ENCODE measurements around the gene RASSF1.

Gene RASSF1

DNA sequence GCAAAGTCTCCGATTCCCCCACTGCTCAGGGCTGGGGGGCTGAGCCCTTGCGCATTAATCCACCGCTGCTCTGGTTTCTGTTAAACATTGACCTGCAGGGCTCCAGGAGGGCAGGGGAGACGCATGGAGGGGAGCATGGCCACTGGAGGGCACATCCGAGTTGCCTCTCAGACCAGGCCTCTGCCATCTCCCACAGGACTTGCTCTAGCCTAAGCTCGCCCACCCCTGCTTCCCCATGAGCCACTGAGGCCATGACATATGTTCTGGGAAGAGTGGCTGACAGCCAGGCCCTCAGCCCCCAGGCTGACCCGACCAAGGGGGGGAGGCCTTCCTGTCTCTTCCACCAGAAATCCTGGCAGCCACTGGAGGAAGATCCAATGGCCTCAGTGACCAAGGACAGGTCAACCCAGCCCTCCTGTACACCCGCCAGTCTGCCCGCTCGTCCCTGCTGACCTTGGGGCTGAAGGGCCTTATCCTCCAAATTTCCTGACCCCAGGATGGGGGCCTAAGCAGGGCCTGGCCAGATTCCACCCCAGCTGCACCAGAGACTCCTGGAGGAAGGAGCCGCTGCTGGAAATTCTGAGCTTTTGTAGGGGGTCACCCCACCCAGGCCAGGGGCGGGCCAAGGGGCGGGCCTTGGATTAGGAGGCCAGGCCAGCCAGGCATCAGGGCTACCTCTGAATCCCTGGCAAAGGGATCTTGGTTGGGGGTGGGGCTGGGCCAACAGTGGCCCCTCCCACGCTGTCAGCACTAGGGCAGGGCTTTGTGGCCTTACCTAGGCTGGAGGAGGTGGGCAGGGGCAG is 37.4 kb downstream of the RASSF1 start, which contains the start of gene HYAL1:
HYAL1 (minus strand) TSS at position 562 of the 803 bp plus-strand sequence. CDS start 618 bp downstream, outside the sequence.
- TF ChIP-seq, protein P1, sequence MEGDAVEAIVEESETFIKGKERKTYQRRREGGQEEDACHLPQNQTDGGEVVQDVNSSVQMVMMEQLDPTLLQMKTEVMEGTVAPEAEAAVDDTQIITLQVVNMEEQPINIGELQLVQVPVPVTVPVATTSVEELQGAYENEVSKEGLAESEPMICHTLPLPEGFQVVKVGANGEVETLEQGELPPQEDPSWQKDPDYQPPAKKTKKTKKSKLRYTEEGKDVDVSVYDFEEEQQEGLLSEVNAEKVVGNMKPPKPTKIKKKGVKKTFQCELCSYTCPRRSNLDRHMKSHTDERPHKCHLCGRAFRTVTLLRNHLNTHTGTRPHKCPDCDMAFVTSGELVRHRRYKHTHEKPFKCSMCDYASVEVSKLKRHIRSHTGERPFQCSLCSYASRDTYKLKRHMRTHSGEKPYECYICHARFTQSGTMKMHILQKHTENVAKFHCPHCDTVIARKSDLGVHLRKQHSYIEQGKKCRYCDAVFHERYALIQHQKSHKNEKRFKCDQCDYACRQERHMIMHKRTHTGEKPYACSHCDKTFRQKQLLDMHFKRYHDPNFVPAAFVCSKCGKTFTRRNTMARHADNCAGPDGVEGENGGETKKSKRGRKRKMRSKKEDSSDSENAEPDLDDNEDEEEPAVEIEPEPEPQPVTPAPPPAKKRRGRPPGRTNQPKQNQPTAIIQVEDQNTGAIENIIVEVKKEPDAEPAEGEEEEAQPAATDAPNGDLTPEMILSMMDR (IDR thresholded peaks at IDR 0.05): no peak; the same call in 1 of the 2 replicates

DNA sequence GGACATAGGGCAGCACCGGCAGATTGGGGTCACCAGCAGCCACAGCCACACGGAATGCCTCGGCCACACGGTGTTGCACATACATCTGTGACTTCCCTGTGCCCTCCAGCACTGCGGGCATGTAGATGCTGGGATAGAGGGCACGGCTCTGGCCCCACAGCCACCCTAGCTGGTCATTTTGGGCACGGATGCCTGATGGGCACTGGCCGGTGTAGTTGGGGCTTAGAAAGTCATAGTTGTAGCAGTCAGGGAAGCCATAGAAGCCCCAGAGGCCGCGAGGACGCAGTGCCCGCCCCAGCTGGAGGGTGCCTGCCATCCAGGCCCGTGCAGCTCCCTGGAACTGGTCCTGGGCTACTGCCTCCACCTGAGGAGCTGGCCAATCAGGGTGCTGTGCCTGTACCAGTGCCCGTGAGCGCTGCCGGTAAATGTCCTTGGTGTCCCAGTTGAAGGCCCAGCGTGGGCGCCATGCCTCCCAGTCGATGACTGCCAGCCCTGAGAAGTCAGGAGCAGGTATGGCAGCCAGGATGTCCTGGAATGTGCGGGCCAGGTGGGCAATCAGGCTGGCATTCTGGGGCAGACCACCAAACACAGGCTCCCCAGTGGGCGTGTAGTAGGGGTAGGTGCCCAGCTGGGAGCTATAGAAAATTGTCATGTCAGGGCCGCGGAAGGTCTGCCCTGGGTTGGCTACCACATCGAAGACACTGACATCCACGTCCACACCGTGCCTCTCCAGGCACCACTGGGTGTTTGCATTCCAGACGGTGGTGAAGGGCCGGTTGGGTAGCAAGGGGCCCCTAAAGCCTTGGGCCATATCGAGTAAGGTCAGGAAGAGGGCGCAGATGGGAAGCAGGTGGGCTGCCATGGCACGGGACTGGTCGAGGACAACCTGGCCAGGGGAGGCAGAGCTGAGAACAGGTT is 38.3 kb downstream of the RASSF1 start:
- TF ChIP-seq, protein P1 (IDR thresholded peaks at IDR 0.05): no peak

DNA sequence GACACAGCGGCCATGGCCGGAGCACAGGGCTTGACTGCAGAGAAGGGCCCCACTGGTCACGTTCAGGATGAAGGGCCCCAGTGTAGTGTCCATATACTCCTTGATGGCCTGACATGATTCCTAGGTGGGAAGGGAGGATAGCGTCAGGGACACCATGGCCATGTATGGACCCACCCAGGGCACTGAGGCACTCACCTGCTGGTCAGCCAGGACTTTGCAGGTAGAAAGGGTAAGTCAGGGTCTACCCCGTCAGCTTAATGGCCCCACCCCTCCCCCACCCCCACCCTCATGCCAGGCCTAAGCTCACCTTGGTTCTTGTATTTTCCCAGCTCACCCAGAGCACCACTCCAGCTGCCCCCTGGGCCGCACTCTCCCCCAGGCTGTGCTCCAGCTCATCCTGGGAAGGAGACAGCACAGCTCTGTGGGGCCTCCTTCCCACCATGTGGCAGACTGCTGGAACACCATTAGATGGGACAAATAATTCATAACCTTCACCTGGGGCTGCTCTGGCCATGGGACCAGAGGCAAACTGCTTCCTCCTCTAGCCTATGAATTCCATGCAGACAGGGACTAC is 39.9 kb downstream of the RASSF1 start:
- TF ChIP-seq, protein P1 (IDR thresholded peaks at IDR 0.05): no peak

DNA sequence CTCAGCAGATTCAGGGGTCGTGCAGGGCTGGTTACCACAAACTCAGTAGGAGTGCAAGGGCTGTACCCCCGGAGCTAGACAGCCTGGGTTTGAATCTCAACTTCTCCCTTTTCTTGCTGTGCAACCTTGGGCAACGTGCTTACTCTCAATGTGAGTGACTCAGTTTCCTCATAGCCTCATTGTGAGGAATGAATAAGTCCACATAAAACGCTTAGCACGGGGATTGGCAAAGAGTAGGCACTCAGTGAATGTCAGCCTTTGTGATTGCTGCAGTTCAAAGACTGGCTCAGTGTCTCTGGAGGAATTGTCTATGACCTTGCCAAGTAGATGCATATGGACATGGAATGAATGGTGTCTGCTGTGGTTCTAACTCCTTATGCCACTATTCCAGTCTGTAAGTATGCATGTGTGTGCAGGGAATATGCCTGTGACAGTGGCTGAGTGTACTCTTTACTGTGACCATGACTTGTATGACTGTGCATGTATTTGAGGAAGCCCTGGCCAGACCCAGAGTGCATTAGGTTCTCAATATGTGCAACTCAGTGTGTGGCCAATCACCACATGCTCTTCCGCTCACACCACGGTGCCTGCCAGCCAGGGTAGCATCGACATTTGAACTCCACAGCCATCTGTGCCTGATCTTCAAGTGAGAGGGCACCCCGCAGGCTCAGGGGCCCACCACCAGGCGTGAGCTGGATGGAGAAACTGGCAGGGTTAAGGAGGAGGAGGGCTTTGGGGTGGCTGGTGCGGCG is 40.5 kb downstream of the RASSF1 start:
- TF ChIP-seq, protein P1 (IDR thresholded peaks at IDR 0.05): no peak

DNA sequence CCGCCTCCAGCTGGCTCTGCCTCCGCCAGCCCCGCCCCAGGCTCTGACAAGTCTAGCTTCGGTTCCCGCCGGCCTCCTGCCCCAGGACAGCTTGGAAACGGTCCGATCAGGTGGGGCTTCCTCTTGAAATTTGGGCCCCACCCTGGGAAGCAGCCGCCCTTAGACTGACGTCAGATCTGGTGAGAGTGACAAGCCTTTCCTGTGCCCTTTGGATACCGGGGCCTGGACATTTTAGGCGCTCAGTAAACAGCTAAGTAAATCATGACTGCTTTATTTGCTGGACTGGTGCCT is 41.1 kb downstream of the RASSF1 start:
- TF ChIP-seq, protein P1 (IDR thresholded peaks at IDR 0.05): no peak

DNA sequence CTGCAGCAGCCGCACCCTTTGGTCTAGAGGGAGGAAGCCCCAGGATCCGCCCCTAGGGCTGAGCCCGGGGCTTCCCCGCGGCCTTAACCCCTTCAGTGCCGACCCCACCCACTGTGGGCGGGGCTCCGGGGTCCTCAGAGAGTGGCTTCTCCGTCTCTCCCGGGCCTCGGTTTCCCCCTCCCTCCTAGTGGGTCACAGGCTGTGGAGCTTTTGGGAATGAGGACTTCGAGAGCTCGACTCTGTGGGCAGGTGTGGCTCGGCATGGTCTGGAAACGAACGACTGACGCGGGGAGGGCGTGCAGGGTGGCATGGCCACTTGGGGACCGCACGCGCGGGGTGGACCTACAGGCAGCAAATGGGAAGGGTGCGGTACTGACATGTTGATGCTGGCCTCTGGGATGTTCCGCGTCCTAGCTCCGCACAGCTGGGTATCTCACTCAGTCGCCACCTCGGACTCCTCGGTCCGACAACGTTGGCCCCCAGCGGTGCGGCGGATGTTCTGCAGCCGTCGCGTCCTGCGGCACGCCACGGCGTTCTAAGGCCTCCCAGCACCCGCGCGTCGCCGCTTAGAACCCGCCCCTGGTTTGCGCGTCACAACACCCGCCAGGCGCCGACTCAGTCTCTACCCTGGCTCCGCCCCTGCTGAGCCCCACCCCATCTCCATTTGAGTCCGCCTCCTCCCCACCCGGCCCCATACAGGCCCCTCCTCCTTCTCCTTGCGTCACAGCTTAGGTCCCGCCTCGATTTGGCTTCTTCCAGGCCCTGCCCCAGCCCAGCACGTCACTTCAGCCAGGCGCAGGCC is 41.6 kb downstream of the RASSF1 start, which contains the start of the genes HYAL3 and NAA80:
HYAL3 (minus strand) TSS at position 570 of the 802 bp plus-strand sequence. CDS start 3,803 bp downstream, outside the sequence.
NAA80 (minus strand) TSS at position 570 of the 802 bp plus-strand sequence. CDS start 1,942 bp downstream, outside the sequence.
- TF ChIP-seq, protein P1 (IDR thresholded peaks at IDR 0.05): peak; percentile 40; the same call in 1 of the 2 replicates
